Chondrocyte (in vitro differentiated cells): ENCODE data around the gene BRD7. TPM values are rescaled to one million over a fixed set of nuclear protein-coding genes. Genes with fewer than 3 reads are reported as not detected.

Source experiments
- DNase-seq: peaks from one replicate; pipeline ENCODE4 v3.0.0; 2021; ENCODE audit warnings: mixed read lengths, low spot score
- H3K27ac Mint-ChIP-seq: one replicate; pipeline ENCODE4 v1.8.0; 2021; ENCODE audit warnings: mild to moderate bottlenecking, moderate library complexity, mixed read lengths; ENCODE audit not compliant: unreplicated experiment
- H3K27me3 Mint-ChIP-seq: 2 replicates; pipeline ENCODE4 v1.8.0; 2021; ENCODE audit warnings: low read depth, mixed read lengths
- H3K36me3 Mint-ChIP-seq: 2 replicates; pipeline ENCODE4 v1.8.0; 2021; ENCODE audit warnings: low read depth, mixed read lengths
- H3K4me1 Mint-ChIP-seq: 2 replicates; pipeline ENCODE4 v1.8.0; 2021; ENCODE audit warnings: low read depth, mild to moderate bottlenecking, mixed read lengths
- H3K4me3 Mint-ChIP-seq: one replicate; pipeline ENCODE4 v1.8.0; 2021; ENCODE audit warnings: mild to moderate bottlenecking, moderate library complexity, mixed read lengths; ENCODE audit not compliant: unreplicated experiment
- H3K9me3 Mint-ChIP-seq: 2 replicates; pipeline ENCODE4 v1.8.0; 2021; ENCODE audit warnings: low read depth, mixed read lengths
- total RNA-seq: library from RNA; stranded (reverse); gene quantifications from 3 replicates; pipeline ENCODE4 v1.2.1, GENCODE V29; 2021
- TF ChIP-seq, protein P1 (sequence below): fragments of 200-600 bp; sonication (generic); IDR thresholded peaks from 2 replicates; pipeline ENCODE4 v1.5.0; 2021; ENCODE audit warnings: antibody characterized with exemption, mild to moderate bottlenecking, moderate library complexity

The BRD7 gene
- total RNA-seq, 1 donor from 2014 or later, result 47.6 TPM

DNA sequence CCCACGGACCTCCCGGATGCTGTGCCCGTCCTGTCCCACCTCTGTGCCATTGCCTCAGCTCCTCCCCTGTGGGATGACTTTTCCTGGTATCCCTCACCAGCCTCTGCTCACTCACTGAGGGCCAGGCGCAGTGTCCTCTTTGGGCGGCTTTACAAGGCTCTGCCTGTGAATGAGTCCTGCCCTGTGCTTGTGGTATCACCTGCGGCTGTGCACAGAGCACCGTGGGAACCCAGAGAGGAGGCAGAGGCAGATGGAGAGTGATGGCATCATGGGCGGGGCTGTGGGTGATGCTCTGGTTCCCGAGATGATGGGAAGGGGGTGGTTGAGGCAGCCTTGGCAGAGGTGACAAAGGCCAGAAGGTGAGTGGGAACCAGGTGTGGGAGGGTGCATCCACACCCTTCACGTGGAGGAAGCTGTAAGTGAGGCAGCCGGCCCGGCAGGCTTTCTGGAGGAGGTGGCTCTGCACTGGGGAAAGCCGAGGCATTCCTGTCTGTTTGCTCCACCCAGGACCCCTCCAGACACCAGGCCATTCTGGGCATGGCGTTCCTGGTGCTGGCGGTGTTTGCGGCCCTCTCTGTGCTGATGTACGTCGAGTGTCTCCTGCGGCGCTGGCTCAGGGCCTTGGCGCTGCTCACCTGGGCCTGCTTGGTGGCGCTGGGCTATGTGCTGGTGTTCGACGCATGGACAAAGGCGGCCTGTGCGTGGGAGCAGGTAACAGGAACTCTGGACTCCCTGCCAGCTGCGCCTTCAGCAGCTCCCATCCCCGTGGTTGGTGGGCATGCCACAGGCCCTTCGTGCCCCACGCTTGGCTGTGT, 78.6 kb downstream of the BRD7 start:
- peaks cover 3% of the 10 kb centered on the region for H3K9me3 Mint-ChIP-seq
- no peak overlapping the region for H3K27ac Mint-ChIP-seq
- H3K36me3 Mint-ChIP-seq, result peaks cover 2% of the 10 kb centered on the region
- no peaks in the 10 kb centered on the region for H3K4me1 Mint-ChIP-seq
- DNase-seq, result no peak
- H3K4me3 Mint-ChIP-seq, result no peak overlapping the region
- H3K27me3 Mint-ChIP-seq, result no peaks in the 10 kb centered on the region
- TF ChIP-seq, protein P1, sequence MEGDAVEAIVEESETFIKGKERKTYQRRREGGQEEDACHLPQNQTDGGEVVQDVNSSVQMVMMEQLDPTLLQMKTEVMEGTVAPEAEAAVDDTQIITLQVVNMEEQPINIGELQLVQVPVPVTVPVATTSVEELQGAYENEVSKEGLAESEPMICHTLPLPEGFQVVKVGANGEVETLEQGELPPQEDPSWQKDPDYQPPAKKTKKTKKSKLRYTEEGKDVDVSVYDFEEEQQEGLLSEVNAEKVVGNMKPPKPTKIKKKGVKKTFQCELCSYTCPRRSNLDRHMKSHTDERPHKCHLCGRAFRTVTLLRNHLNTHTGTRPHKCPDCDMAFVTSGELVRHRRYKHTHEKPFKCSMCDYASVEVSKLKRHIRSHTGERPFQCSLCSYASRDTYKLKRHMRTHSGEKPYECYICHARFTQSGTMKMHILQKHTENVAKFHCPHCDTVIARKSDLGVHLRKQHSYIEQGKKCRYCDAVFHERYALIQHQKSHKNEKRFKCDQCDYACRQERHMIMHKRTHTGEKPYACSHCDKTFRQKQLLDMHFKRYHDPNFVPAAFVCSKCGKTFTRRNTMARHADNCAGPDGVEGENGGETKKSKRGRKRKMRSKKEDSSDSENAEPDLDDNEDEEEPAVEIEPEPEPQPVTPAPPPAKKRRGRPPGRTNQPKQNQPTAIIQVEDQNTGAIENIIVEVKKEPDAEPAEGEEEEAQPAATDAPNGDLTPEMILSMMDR, result no peak

DNA sequence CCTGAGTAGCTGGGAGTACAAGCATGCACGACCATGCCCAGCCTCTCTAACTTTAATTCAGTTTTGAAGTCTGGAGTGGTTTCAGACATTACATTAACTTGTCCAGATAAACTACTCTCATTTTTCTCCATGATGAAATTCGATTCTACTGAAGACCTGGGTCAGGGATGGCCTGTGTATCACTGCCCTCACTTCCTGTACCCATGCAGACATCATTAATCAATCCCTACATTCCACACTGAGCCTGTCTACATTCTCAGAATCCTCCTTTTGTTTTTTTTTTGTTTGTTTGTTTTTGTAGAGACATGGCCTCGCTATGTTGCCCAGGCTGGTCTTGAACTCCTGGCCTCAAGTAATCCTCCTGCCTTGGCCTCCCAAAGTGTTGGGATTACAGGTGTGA, 79.9 kb downstream of the BRD7 start:
- H3K36me3 Mint-ChIP-seq, result peaks cover 2% of the 10 kb centered on the region
- peaks cover 3% of the 10 kb centered on the region for H3K27me3 Mint-ChIP-seq
- peaks cover 6% of the 10 kb centered on the region for H3K4me1 Mint-ChIP-seq
- TF ChIP-seq, protein P1, result no peak
- no peak overlapping the region for H3K4me3 Mint-ChIP-seq
- H3K27ac Mint-ChIP-seq, result no peak overlapping the region
- H3K9me3 Mint-ChIP-seq, result peaks cover 3% of the 10 kb centered on the region
- no peak for DNase-seq

DNA sequence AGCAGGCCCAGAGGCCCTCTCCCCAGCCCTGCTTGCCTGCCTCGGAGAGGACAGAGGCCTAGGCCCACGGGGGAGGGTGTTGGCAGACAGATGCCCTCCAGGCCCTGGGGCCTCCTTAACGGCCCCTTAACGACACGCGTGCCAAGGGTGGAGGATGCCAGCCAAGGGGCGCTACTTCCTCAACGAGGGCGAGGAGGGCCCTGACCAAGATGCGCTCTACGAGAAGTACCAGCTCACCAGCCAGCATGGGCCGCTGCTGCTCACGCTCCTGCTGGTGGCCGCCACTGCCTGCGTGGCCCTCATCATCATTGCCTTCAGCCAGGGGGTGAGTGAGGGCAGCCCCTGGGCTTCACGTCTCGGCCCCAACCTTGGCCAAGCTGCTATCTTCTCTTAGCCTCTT, 80.8 kb downstream of the BRD7 start:
- Mint-ChIP-seq H3K36me3 (peaks cover 2% of the 10 kb centered on the region), H3K27me3 (peaks cover 3% of the 10 kb centered on the region), H3K4me1 (peaks cover 6% of the 10 kb centered on the region), H3K27ac (no peak overlapping the region), H3K9me3 (peaks cover 3% of the 10 kb centered on the region), H3K4me3 (no peak overlapping the region)
- TF ChIP-seq, protein P1, result no peak
- no peak for DNase-seq

DNA sequence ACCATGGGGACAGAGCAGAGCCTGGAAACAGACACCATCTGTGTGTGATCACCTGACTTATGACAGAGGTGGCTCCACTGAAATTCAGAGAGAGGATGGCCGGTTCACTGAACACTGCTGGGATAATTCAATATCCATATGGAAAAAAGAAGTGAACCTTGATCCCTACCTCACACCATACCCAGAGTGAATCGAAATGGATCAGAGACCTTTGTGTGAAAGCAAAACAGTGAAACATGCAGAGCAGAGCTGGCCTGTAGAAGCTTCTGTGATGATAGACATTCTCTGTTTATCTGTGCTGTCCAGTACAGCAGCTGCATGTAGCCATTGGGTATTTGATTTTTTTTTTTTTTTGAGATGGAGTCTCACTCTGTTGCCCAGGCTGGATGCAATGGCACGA, 82.1 kb downstream of the BRD7 start:
- Mint-ChIP-seq H3K27ac (no peak overlapping the region), H3K9me3 (peaks cover 3% of the 10 kb centered on the region), H3K27me3 (peaks cover 3% of the 10 kb centered on the region), H3K4me3 (no peak overlapping the region), H3K4me1 (peaks cover 6% of the 10 kb centered on the region), H3K36me3 (peaks cover 2% of the 10 kb centered on the region)
- TF ChIP-seq, protein P1, result no peak
- DNase-seq, result no peak

DNA sequence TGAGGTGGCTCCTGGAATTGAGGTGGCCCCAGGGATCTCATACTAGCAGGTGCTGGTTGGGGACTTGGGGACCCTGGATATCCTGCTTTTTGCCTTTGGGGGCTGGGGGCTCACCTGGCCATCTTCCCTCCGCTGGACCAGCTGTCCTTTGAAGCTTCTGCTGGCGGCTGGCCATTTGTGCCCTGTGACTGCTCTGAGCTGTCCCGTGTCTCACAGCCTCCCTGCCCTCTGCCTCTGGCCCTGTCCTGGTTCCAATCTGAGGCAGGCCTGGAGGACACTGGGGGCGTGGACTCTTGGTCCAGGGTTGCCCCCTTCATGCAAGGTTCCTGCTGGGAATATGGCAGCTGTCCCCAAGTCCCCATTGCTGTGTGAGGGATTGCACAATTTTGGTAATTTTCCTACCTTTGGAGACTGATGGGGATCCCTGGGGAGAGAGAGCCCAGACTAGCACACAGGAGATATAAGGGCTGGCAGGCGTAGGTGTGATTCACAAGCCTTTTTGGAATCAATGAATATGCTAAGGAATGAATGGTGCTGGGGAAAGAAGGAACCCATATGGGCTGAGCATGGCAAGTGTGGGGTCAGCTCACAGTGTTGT, 83.3 kb downstream of the BRD7 start:
- Mint-ChIP-seq H3K4me3 (no peak overlapping the region), H3K4me1 (peaks cover 6% of the 10 kb centered on the region), H3K27ac (no peak overlapping the region), H3K36me3 (peaks cover 3% of the 10 kb centered on the region), H3K9me3 (peaks cover 4% of the 10 kb centered on the region), H3K27me3 (peaks cover 3% of the 10 kb centered on the region)
- TF ChIP-seq, protein P1, result no peak
- DNase-seq, result no peak
